Endothelial cell of umbilical vein (primary cell): ENCODE measurements around the gene THUMPD3. TPM values are rescaled to one million over a fixed set of nuclear protein-coding genes. Genes with fewer than 3 reads are reported as not detected.

Experiments used
- BruUV-seq: library from RNA; stranded (reverse); fragments of 400-500 nt; replicated peaks from 2 replicates; lab custom pipeline; 2021; lab: Mats Ljungman, UMichigan
- CTCF ChIA-PET: fragments of 300-600, 350-600 bp; sonication (Branson Sonifier 250); formaldehyde crosslinking; loops from one replicate; lab custom pipeline; 2021; ENCODE audit warnings: antibody characterized with exemption, inconsistent platforms; lab: Charles Lee
- POLR2A ChIA-PET: fragments of 300-600, 350-600 bp; sonication (Branson Sonifier 250); formaldehyde crosslinking; loops from one replicate; lab custom pipeline; 2021; ENCODE audit warnings: antibody characterized with exemption, inconsistent platforms; lab: Charles Lee
- DNase-seq: peaks from one replicate; pipeline ENCODE4 v3.0.0-alpha.2; 2011; ENCODE audit warnings: low read depth, low spot score
- FAIRE-seq: peaks from 2 replicates; lab custom pipeline; 2011; peaks lifted over from hg19 to GRCh38; lab: Jason Lieb, UNC
- H2AFZ ChIP-seq: 2 replicates; pipeline ENCODE4 v1.6.0; 2012; ENCODE audit warnings: low read depth, low read length, control low read depth, inconsistent platforms
- H3K27ac ChIP-seq: 2 replicates; pipeline ENCODE4 v1.5.1; 2011; ENCODE audit warnings: low read depth, mild to moderate bottlenecking, control low read depth, low read length, moderate library complexity; ENCODE audit not compliant: insufficient read depth
- H3K27me3 ChIP-seq, 2 experiments: 2 replicates each; pipeline versions ENCODE4 v1.6.0 to v1.6.1; 2011; ENCODE audit warnings: low read length in 2 of 2, mixed read lengths in 1 of 2; ENCODE audit not compliant: control insufficient read depth in 2 of 2, insufficient read depth in 2 of 2
- H3K36me3 ChIP-seq, 2 experiments: 2 replicates in 1 of 2; 3 replicates in 1 of 2; pipeline ENCODE4 v1.5.1; 2011; ENCODE audit warnings: low read length in 2 of 2, mild to moderate bottlenecking in 1 of 2, moderate library complexity in 1 of 2; ENCODE audit not compliant: control insufficient read depth in 2 of 2, insufficient read depth in 2 of 2; ENCODE audit errors: extremely low read depth in 1 of 2
- H3K4me1 ChIP-seq: 3 replicates; pipeline ENCODE4 v1.5.1; 2011; ENCODE audit warnings: mild to moderate bottlenecking, low read length; ENCODE audit not compliant: control insufficient read depth, insufficient read depth; ENCODE audit errors: extremely low read depth
- H3K4me2 ChIP-seq: 2 replicates; pipeline ENCODE4 v1.6.1; 2011; ENCODE audit warnings: low read length, control low read depth, mixed read lengths; ENCODE audit not compliant: insufficient read depth
- H3K4me3 ChIP-seq, 3 experiments: fragments of 200-600 bp in 1 of 3; sonication (generic), shearing (Covaris generic) in 1 of 3; replicated peaks in 1 of 3; 2 replicates each; pipeline ENCODE4 v1.5.1; 2011 to 2016; ENCODE audit warnings: control low read depth in 3 of 3, low read length in 3 of 3, mild to moderate bottlenecking in 2 of 3, inconsistent platforms in 1 of 3, low read depth in 1 of 3, moderate library complexity in 1 of 3; ENCODE audit not compliant: insufficient read depth in 1 of 3
- H3K79me2 ChIP-seq: 2 replicates; pipeline ENCODE4 v1.6.0; 2012; ENCODE audit warnings: low read length, inconsistent platforms; ENCODE audit not compliant: control insufficient read depth, insufficient read depth
- H3K9ac ChIP-seq: replicated peaks from 2 replicates; pipeline ENCODE3; 2011; ENCODE audit warnings: low read length, control low read depth; ENCODE audit not compliant: insufficient read depth; ENCODE audit errors: extremely low read depth
- H3K9me1 ChIP-seq: replicated peaks from 3 replicates; pipeline ENCODE4 v1.6.0; 2011; ENCODE audit warnings: mild to moderate bottlenecking, low read length; ENCODE audit not compliant: control insufficient read depth, insufficient read depth; ENCODE audit errors: extremely low read depth
- H3K9me3 ChIP-seq: replicated peaks from 2 replicates; pipeline ENCODE4 v1.5.1; 2012; ENCODE audit warnings: low read length, inconsistent platforms; ENCODE audit not compliant: control insufficient read depth, insufficient read depth
- H4K20me1 ChIP-seq: replicated peaks from 2 replicates; pipeline ENCODE3; 2011; ENCODE audit warnings: mild to moderate bottlenecking, low read length; ENCODE audit not compliant: control insufficient read depth, insufficient read depth; ENCODE audit errors: extremely low read depth
- CTCF ChIP-seq, 2 donors: IDR thresholded peaks; 1 replicate in 1 of 2; 2 replicates in 1 of 2; pipeline ENCODE4 v1.5.1; 2011; ENCODE audit warnings: low read length in 2 of 2, mild to moderate bottlenecking in 2 of 2, moderate library complexity in 2 of 2, control low read depth in 1 of 2, inconsistent platforms in 1 of 2, low read depth in 1 of 2; ENCODE audit not compliant: insufficient read depth in 1 of 2; ENCODE audit errors: extremely low read depth in 1 of 2
- EZH2 ChIP-seq: IDR thresholded peaks from 2 replicates; pipeline ENCODE4 v1.6.1; 2012; ENCODE audit warnings: borderline replicate concordance, low read depth, mild to moderate bottlenecking, moderate library complexity, low read length, inconsistent platforms; ENCODE audit not compliant: severe bottlenecking
- FOS ChIP-seq: IDR thresholded peaks from 2 replicates; pipeline ENCODE4 v1.6.1; 2011; ENCODE audit warnings: mild to moderate bottlenecking, low read length, moderate library complexity, borderline replicate concordance; ENCODE audit not compliant: insufficient read depth
- GATA2 ChIP-seq: IDR thresholded peaks from 2 replicates; pipeline ENCODE4 v1.7.0; 2011; ENCODE audit warnings: low read depth, mild to moderate bottlenecking, moderate library complexity, mixed read lengths, low read length; ENCODE audit not compliant: insufficient read length, insufficient read depth
- JUN ChIP-seq: IDR thresholded peaks from 2 replicates; pipeline ENCODE4 v1.6.1; 2011; ENCODE audit warnings: borderline replicate concordance, low read depth; ENCODE audit not compliant: insufficient read length, insufficient read depth
- MAX ChIP-seq: IDR thresholded peaks from 2 replicates; pipeline ENCODE4 v1.6.1; 2011; ENCODE audit not compliant: insufficient read depth, insufficient read length
- MYC ChIP-seq: IDR thresholded peaks from one replicate; pipeline ENCODE4 v1.6.1; 2011; ENCODE audit warnings: mild to moderate bottlenecking, low read depth, low read length
- POLR2A ChIP-seq: IDR thresholded peaks from 2 replicates; pipeline ENCODE4 v1.6.1; 2012; ENCODE audit warnings: low read depth, mild to moderate bottlenecking, control low read depth, low read length
- POLR2AphosphoS5 ChIP-seq: IDR thresholded peaks from 2 replicates; pipeline ENCODE4 v1.6.1; 2012; ENCODE audit warnings: low read depth, mild to moderate bottlenecking, control low read depth, low read length, moderate library complexity; ENCODE audit not compliant: insufficient read depth
- dilution Hi-C: fragments of 300-500 bp; cut with MboI; formaldehyde crosslinking; loops from one replicate; pipeline ENCODE4 v1.15.0; 2019; ENCODE audit warnings: low sequenced_read_pairs; ENCODE audit not compliant: extremely low pct_ligation_motif_present
- intact Hi-C: fragments of 100-400 bp; cut with micrococcal nuclease; formaldehyde crosslinking; loops from one replicate; pipeline ENCODE4 v1.10.0; 2022
- polyA plus RNA-seq, 4 experiments: library from polyadenylated mRNA; depleted of rRNA in 3 of 4; stranded (reverse) in 3 of 4; unstranded in 1 of 4; fragments of >200 nt; gene quantifications; 2 replicates each; pipeline versions ENCODE4 v1.2.1 to v1.2.3, GENCODE V29; 2011 to 2012; ENCODE audit warnings: missing spikeins in 1 of 4
- total RNA-seq: library from RNA; stranded (reverse); gene quantifications from 2 replicates; pipeline ENCODE4 v1.2.3, GENCODE V29; 2021

The THUMPD3 gene
- total and polyA plus RNA-seq, 2 donors (not counting 3 experiments of a cell fraction or from before 2014, with no cell fraction given): 10.0 to 26.5 TPM

- DNase-seq (no peak), FAIRE-seq (peak; percentile 44)
- H3K27ac ChIP-seq: no peak overlapping the region
- dilution Hi-C loops: no loop called here
- no peaks in the 10 kb centered on the region for H4K20me1 ChIP-seq
- no peaks in the 10 kb centered on the region for H3K4me1 ChIP-seq
- no peak overlapping the region for H3K9ac ChIP-seq
- H3K4me3 ChIP-seq: no peak overlapping the region
- CTCF ChIA-PET: interaction anchor here (1.5 to 2.1 kb wide), 2 partner anchors 13 to 26 kb away, joined by 3 to 6 read pairs; no protein-coding TSS in a partner anchor
- no peak overlapping the region for H2AFZ ChIP-seq
- intact Hi-C loops: no loop called here
- H3K36me3 ChIP-seq: peaks cover 0 to 15% of the 10 kb centered on the region in 2 experiments
- BruUV-seq: no TSS peak
- peaks cover 2% of the 10 kb centered on the region for H3K79me2 ChIP-seq
- no peak overlapping the region for H3K4me2 ChIP-seq
- no peaks in the 10 kb centered on the region for H3K9me3 ChIP-seq
- no peak for TF ChIP-seq POLR2AphosphoS5
- no peaks in the 10 kb centered on the region for H3K9me1 ChIP-seq
- no peaks in the 10 kb centered on the region for H3K27me3 ChIP-seq
- POLR2A ChIA-PET: no interaction called here
Observed at GRCh38 chr3:9379327-9379726, 16.5 kb downstream of the THUMPD3 start.

- H3K9me3 ChIP-seq: no peaks in the 10 kb centered on the region
- no peak overlapping the region for H3K4me3 ChIP-seq
- H3K4me1 ChIP-seq: no peaks in the 10 kb centered on the region
- no peaks in the 10 kb centered on the region for H3K27me3 ChIP-seq
- no peaks in the 10 kb centered on the region for H4K20me1 ChIP-seq
- H3K4me2 ChIP-seq: no peak overlapping the region
- FAIRE-seq (no peak), DNase-seq (no peak)
- CTCF ChIA-PET: interaction anchor here (1.5 to 2.1 kb wide), 2 partner anchors 13 to 27 kb away, joined by 3 to 6 read pairs; no protein-coding TSS in a partner anchor
- no peak overlapping the region for H3K27ac ChIP-seq
- H2AFZ ChIP-seq: no peak overlapping the region
- BruUV-seq: no TSS peak
- H3K9me1 ChIP-seq: no peaks in the 10 kb centered on the region
- POLR2A ChIA-PET: no interaction called here
- dilution Hi-C loops (no loop called here), intact Hi-C loops (loop anchor here (5.0 kb wide), 1 partner anchor 42 kb away; no protein-coding TSS in a partner anchor)
- no peak overlapping the region for H3K9ac ChIP-seq
- H3K36me3 ChIP-seq: peaks cover 3 to 14% of the 10 kb centered on the region in 2 experiments
- TF ChIP-seq MAX: no peak
- TF ChIP-seq EZH2: no peak
- no peak for TF ChIP-seq MYC
- TF ChIP-seq FOS: no peak
- TF ChIP-seq POLR2AphosphoS5: no peak
- no peak for TF ChIP-seq POLR2A
- TF ChIP-seq JUN: no peak
- no peak for TF ChIP-seq GATA2
- TF ChIP-seq CTCF (IDR thresholded peaks at IDR 0.05; ENCODE audit: extremely low read depth in 1 of 2, insufficient read depth in 1 of 2, low read depth in 1 of 2, low read length in 2 of 2): no peak
- H3K79me2 ChIP-seq: peaks cover 2% of the 10 kb centered on the region
Observed at GRCh38 chr3:9380014-9380413, 17.2 kb downstream of the THUMPD3 start.
